Stomach smooth muscle (tissue), 2 donors: Measurements from ENCODE around the gene ADAMTSL5.
"Not testable (repeated sequence)": the region's sequence is repeated elsewhere in the genome, so short reads cannot be mapped to it uniquely, and the experiment has no call there.

ENCODE experiments used
- H3K27ac ChIP-seq: one replicate; pipeline ENCODE4 v1.7.0; 2013; ENCODE audit warnings: mild to moderate bottlenecking, low read length, inconsistent platforms
- H3K27me3 ChIP-seq, 2 donors: one replicate each; pipeline ENCODE4 v1.7.0; 2013; ENCODE audit warnings: low read length in 2 of 2; ENCODE audit not compliant: insufficient read depth in 2 of 2, control insufficient read depth in 1 of 2
- H3K36me3 ChIP-seq, 2 donors: one replicate each; pipeline ENCODE4 v1.7.0; 2013; ENCODE audit warnings: low read length in 2 of 2; ENCODE audit not compliant: control insufficient read depth in 2 of 2, insufficient read depth in 2 of 2
- H3K4me1 ChIP-seq: one replicate; pipeline ENCODE4 v1.7.0; 2013; ENCODE audit warnings: low read length; ENCODE audit not compliant: control insufficient read depth, insufficient read depth
- H3K4me3 ChIP-seq, 2 donors: one replicate each; pipeline ENCODE4 v1.7.0; 2013; ENCODE audit warnings: low read length in 2 of 2
- H3K9ac ChIP-seq, 2 donors: one replicate each; pipeline ENCODE4 v1.7.0; 2013; ENCODE audit warnings: low read length in 2 of 2, mild to moderate bottlenecking in 1 of 2
- H3K9me3 ChIP-seq, 2 donors: one replicate each; pipeline ENCODE4 v1.7.0; 2013; ENCODE audit warnings: low read length in 2 of 2; ENCODE audit not compliant: control insufficient read depth in 2 of 2
- donor health status: healthy.
- donor health status: Pancreatic carcinoma.

Gene ADAMTSL5

GRCh38 chr19:1503089-1503924 is 9.5 kb downstream of the ADAMTSL5 start:
- Histone ChIP-seq H3K4me3 (no peak overlapping the region), H3K9me3 (no peaks in the 10 kb centered on the region), H3K4me1 (peaks cover 21% of the 10 kb centered on the region), H3K27me3 (peaks cover 27 to 28% of the 10 kb centered on the region in 2 donors), H3K36me3 (no peaks in the 10 kb centered on the region), H3K27ac (no peak overlapping the region), H3K9ac (no peak overlapping the region)

- Histone ChIP-seq H3K4me1 (peaks cover 16% of the 10 kb centered on the region), H3K9ac (no peak overlapping the region), H3K4me3 (no peak overlapping the region), H3K36me3 (no peaks in the 10 kb centered on the region), H3K9me3 (no peaks in the 10 kb centered on the region), H3K27ac (no peak overlapping the region), H3K27me3 (peaks cover 29 to 31% of the 10 kb centered on the region in 2 donors)
Observed at GRCh38 chr19:1502433-1503088, 10.3 kb downstream of the ADAMTSL5 start.

GRCh38 chr19:1501200-1501595 is 11.6 kb downstream of the ADAMTSL5 start:
- Histone ChIP-seq H3K4me3 (no peak overlapping the region), H3K36me3 (no peaks in the 10 kb centered on the region), H3K9me3 (no peaks in the 10 kb centered on the region), H3K27ac (no peak overlapping the region), H3K27me3 (peaks cover 27 to 31% of the 10 kb centered on the region in 2 donors), H3K4me1 (peaks cover 11% of the 10 kb centered on the region), H3K9ac (no peak overlapping the region)

- H3K9ac ChIP-seq, H3K4me3 ChIP-seq, H3K9me3 ChIP-seq, H3K36me3 ChIP-seq, H3K27ac ChIP-seq: not testable (repeated sequence)
- Histone ChIP-seq H3K27me3 (peaks cover 23 to 26% of the 10 kb centered on the region in 2 donors), H3K4me1 (peaks cover 11% of the 10 kb centered on the region)
Observed at GRCh38 chr19:1499231-1499630, 13.6 kb downstream of the ADAMTSL5 start.

GRCh38 chr19:1497578-1498235 is 15.1 kb downstream of the ADAMTSL5 start:
- no peak overlapping the region for H3K4me3 ChIP-seq
- peaks cover 13 to 14% of the 10 kb centered on the region in 2 donors for H3K27me3 ChIP-seq
- no peak overlapping the region for H3K27ac ChIP-seq
- H3K36me3 ChIP-seq, result no peaks in the 10 kb centered on the region
- H3K9ac ChIP-seq, result no peak overlapping the region
- no peaks in the 10 kb centered on the region for H3K9me3 ChIP-seq
- H3K4me1 ChIP-seq, result no peaks in the 10 kb centered on the region

GRCh38 chr19:1496714-1497577 is 15.9 kb downstream of the ADAMTSL5 start:
- Histone ChIP-seq H3K4me3 (no peak overlapping the region), H3K27me3 (peaks cover 18% of the 10 kb centered on the region in 2 donors), H3K9me3 (no peaks in the 10 kb centered on the region), H3K4me1 (no peaks in the 10 kb centered on the region), H3K27ac (no peak overlapping the region), H3K9ac (no peak overlapping the region), H3K36me3 (no peaks in the 10 kb centered on the region)

GRCh38 chr19:1495799-1496713 is 16.8 kb downstream of the ADAMTSL5 start:
- H3K27ac ChIP-seq, result no peak overlapping the region
- peaks cover 8% of the 10 kb centered on the region for H3K4me1 ChIP-seq
- no peaks in the 10 kb centered on the region for H3K9me3 ChIP-seq
- H3K9ac ChIP-seq, result no peak overlapping the region
- H3K27me3 ChIP-seq, result peaks cover 19 to 23% of the 10 kb centered on the region in 2 donors
- no peak overlapping the region for H3K4me3 ChIP-seq
- no peaks in the 10 kb centered on the region for H3K36me3 ChIP-seq

- H3K9ac ChIP-seq, result no peak overlapping the region
- H3K4me1 ChIP-seq, result peaks cover 11% of the 10 kb centered on the region
- peaks cover 19 to 23% of the 10 kb centered on the region in 2 donors for H3K27me3 ChIP-seq
- no peaks in the 10 kb centered on the region for H3K9me3 ChIP-seq
- H3K36me3 ChIP-seq, result no peaks in the 10 kb centered on the region
- no peak overlapping the region for H3K27ac ChIP-seq
- no peak overlapping the region for H3K4me3 ChIP-seq
Observed at GRCh38 chr19:1495051-1495798, 17.6 kb downstream of the ADAMTSL5 start.

GRCh38 chr19:1494115-1494815 is 18.6 kb downstream of the ADAMTSL5 start:
- Histone ChIP-seq H3K9ac (no peak overlapping the region), H3K4me1 (peaks cover 19% of the 10 kb centered on the region), H3K27me3 (peaks cover 19 to 23% of the 10 kb centered on the region in 2 donors), H3K27ac (no peak overlapping the region), H3K36me3 (no peaks in the 10 kb centered on the region), H3K9me3 (no peaks in the 10 kb centered on the region), H3K4me3 (no peak overlapping the region)
